Measurements from ENCODE around the gene COL1A1. TPM values are rescaled to one million over a fixed set of nuclear protein-coding genes. Genes with fewer than 3 reads are reported as not detected.
A peak's percentile ranks its signal among the peaks of the same experiment; 100 is the strongest.

Gene COL1A1
- total and polyA plus RNA-seq, 2 of the 13 experiments (the other 11 are each of a cell fraction or from before 2014, with no cell fraction given), result 0.05 TPM; not detected in 1

GRCh38 chr17:50218771-50219315, 17.4 kb upstream of the COL1A1 start (continued):
- no peak for TF ChIP-seq ZBTB39 (CRISPR knock-in tag; IDR thresholded peaks at IDR 0.05)
- no peak for TF ChIP-seq IRF9 (CRISPR knock-in tag; IDR thresholded peaks at IDR 0.05; ENCODE audit: borderline replicate concordance)
- peak; percentile 88; the same call in 1 of the 2 replicates for TF ChIP-seq ZSCAN29 (CRISPR knock-in tag; conservative IDR thresholded peaks at IDR 0.05)
- peak; percentile 57; the same call in 1 of the 2 replicates for TF ChIP-seq ADNP (CRISPR knock-in tag; IDR thresholded peaks at IDR 0.05)
- peak; percentile 62; the same call in 1 of the 2 replicates for TF ChIP-seq ZNF292 (CRISPR knock-in tag; IDR thresholded peaks at IDR 0.05; ENCODE audit: borderline replicate concordance, low read depth)
- TF ChIP-seq PCBP2 (optimal IDR thresholded peaks at IDR 0.05; ENCODE audit: low read depth, low read length, poor library complexity, severe bottlenecking), result no peak
- TF ChIP-seq KLF16 (CRISPR knock-in tag; IDR thresholded peaks at IDR 0.05), result no peak
- peak; percentile 58; the same call in 1 of the 2 replicates for TF ChIP-seq ARID5B (CRISPR knock-in tag; IDR thresholded peaks at IDR 0.05)
- peak; percentile 61; the same call in 1 of the 2 replicates for TF ChIP-seq DPF2 (CRISPR knock-in tag; IDR thresholded peaks at IDR 0.05; ENCODE audit: borderline replicate concordance, low read depth)
- 0 out of 2 replicates have a peak, but pooled peaks have one; percentile 34 for TF ChIP-seq AHDC1 (CRISPR knock-in tag; IDR thresholded peaks at IDR 0.05; ENCODE audit: borderline replicate concordance)
- peak; percentile 63; the same call in 1 of the 2 replicates for TF ChIP-seq ZMYM3 (CRISPR knock-in tag; IDR thresholded peaks at IDR 0.05)
- TF ChIP-seq RFX3 (CRISPR knock-in tag; IDR thresholded peaks at IDR 0.05), result no peak
- TF ChIP-seq RXRA (CRISPR knock-in tag; IDR thresholded peaks at IDR 0.05), result peak; percentile 25; the same call in 1 of the 2 replicates
- no peak for TF ChIP-seq RBM39 (IDR thresholded peaks at IDR 0.05; ENCODE audit: low read depth, low read length, poor library complexity, severe bottlenecking)
- TF ChIP-seq HNF4A (CRISPR knock-in tag; IDR thresholded peaks at IDR 0.05), result peak; percentile 61
